Stimulated activated CD4-positive, alpha-beta T cell treated with anti-CD3 and anti-CD28 coated beads, Interleukin-2, amount 100 ng/mL, for 48 hours (primary cell): ENCODE data around the gene GIN1.
"Not testable (repeated sequence)": the region's sequence is repeated elsewhere in the genome, so short reads cannot be mapped to it uniquely, and the experiment has no call there.

Experiments used
- DNase-seq, 2 donors: peaks; one replicate each; pipeline ENCODE4 v3.0.0-alpha.2; 2020

GIN1 gene

GRCh38 chr5:103108086-103108485, 11.9 kb downstream of the GIN1 start:
- DNase-seq: no peak

- no peak for DNase-seq
These were observed 17.7 kb downstream of the GIN1 start for GRCh38 chr5:103102234-103102633.

GRCh38 chr5:103101079-103101750, 18.7 kb downstream of the GIN1 start:
- no peak for DNase-seq

- no peak for DNase-seq
These were observed 20.9 kb downstream of the GIN1 start for GRCh38 chr5:103098993-103099392.

- no peak for DNase-seq
These were observed 25.2 kb downstream of the GIN1 start for GRCh38 chr5:103094737-103095136.

- no peak for DNase-seq
These were observed 26.2 kb downstream of the GIN1 start for GRCh38 chr5:103093727-103094126.

DNA sequence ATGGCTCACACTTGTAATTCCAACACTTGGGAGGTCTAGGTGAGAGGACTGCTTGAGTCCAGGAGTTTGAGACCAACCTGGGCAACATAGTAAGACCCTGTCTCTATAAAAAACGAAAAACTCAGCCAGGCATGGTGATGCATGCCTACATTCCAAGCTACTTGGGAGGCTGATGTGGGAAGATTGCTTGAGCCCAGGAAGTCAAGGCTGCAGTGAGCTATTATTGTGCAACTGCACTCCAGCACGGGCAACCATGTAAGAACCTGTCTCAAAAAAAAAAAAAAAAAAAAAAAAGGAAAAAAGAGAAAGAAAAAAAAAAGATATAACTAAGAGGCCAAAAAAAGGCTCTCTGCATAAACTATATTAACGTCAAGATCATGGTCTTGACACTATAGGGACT, 27.3 kb downstream of the GIN1 start:
- DNase-seq: no peak

DNA sequence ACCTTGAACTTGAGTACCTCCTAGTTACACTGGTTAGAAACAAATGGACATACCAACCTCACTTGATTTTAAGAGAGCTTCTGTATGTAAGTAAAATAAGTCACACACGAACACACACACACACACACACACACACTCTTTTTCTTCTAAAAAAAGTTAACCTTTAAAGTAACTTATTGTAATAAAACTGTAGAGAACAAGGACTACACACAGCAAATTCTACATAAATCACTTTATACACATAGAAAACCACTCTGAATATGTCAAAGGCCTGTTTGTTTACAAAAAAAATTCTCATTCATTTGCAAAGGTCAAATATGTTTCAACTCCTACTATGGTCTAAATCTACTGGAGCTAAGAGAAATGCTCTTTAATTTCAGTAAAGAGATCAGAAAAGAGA, 29.1 kb downstream of the GIN1 start:
- DNase-seq: no peak

DNA sequence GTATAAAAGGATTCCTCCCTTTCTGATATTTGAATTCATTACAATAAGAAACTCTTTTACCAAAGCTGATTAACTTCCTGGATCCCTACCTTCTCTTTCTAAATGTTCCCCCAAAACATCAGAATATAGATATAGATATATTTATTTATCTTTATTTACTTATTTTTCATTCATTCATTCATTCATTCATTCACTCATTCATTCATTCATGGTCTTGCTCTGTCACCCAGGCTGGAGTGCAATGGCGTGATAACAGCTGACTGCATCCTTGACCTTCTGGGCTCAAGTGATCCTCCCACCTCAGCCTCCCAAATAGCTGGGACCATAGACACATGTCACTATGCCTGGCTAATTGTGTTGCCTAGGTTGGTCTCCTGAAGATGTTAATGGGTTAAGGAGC, 30.7 kb downstream of the GIN1 start:
- DNase-seq: no peak

DNA sequence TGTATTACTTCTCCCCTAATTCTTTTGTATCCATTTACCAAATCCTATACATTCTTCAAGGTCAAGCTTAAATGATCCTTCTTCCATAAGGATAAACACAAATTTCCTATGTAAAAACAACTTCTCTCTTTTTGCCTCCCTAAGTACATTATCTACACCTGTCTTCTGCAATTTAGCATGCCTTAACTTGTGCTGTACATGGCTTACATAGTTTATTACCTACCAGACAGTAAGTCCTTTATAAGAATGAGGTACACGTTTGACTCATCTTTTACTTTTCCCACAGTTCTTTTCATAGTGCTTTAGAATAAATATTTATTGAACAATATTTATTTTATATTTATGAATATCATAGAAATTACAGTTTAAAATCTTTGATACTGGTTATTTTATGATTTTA, 33.4 kb downstream of the GIN1 start:
- DNase-seq: no peak

- DNase-seq: no peak
These were observed 40.1 kb downstream of the GIN1 start for GRCh38 chr5:103079796-103080195.

DNA sequence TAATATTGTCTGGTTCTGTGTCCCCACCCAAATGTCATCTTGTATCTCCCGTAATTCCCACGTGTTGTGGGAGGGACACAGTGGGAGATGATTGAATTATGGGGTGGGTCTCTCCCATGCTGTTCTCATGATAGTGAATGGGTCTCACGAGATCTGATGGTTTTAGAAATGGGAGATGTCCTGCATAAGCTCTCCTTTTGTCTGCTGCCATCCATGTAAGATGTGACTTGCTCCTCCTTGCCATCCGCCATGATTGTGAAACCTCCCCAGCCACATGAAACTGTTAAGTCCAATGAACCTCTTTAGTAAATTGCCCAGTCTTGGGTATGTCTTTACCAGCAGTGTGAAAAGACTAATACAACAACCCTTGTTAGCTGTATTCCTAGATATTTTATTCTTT, 44.5 kb downstream of the GIN1 start:
- DNase-seq: no peak

- DNase-seq: not testable (repeated sequence)
These were observed 46.4 kb downstream of the GIN1 start for GRCh38 chr5:103073500-103073899.

DNA sequence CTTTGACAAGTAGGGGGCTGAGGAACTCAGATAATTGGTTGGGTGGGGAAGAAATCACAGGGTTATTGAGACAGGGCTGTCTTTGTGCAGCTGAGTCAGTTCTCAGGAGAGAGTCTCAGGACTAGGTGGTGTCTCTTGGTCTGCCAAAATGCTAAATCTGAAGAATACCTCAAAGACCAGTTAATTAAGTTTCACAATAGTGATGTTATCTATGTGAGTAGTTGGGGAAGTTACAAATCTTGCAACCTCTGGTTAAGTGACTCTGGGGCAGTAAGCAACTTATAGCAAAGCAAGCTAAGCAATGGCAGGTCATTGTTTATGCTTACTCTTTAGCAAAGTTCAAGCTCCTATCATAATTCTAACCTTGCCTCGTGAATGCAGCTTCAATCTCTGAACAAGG, 53.6 kb downstream of the GIN1 start:
- no peak for DNase-seq

GRCh38 chr5:103060424-103060954, 59.4 kb downstream of the GIN1 start:
- no peak for DNase-seq

- no peak for DNase-seq
These were observed 60.4 kb downstream of the GIN1 start for GRCh38 chr5:103059525-103059924.

DNA sequence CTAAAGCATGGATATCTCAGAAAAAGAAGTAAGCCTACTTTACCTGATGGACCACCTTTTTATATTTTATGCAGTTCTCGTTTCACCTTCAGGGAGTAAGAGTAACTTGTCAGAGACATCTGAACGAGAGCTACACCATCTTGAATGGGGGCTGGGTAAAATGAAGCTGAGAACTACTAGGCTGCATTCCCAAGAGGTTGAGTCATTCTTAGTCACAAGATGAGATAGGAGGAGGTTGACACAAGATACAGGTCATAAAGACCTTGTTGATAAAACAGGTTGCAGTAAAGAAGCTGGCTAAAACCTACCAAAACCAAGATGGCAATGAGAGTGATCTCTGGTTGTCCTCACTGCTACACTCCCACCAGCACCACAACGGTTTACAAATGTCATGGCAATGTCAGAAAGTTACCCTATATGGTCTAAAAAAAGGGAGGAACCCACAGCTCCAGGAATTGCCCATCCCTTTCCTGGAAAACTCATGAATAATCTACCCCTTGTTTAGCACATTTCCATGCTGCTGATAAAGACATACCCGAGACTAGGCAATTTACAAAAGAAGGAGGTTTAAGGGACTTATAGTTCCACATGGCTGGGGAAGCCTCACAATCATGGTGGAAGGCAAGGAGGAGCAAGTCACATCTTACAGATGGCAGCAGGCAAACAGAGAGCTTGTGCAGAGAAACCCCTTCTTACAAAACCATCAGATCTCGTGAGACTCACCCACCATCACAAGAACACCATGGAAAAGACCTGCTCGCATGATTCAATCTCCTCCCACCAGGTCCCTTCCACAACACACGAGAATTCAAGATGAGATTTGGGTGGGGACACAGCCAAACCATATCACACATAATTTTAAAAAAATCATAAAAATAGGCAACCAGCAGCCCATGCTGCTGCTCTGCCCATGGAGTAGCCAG, 62.5 kb downstream of the GIN1 start:
- DNase-seq: no peak

GRCh38 chr5:103046706-103047105, 73.2 kb downstream of the GIN1 start:
- DNase-seq: not testable (repeated sequence)

DNA sequence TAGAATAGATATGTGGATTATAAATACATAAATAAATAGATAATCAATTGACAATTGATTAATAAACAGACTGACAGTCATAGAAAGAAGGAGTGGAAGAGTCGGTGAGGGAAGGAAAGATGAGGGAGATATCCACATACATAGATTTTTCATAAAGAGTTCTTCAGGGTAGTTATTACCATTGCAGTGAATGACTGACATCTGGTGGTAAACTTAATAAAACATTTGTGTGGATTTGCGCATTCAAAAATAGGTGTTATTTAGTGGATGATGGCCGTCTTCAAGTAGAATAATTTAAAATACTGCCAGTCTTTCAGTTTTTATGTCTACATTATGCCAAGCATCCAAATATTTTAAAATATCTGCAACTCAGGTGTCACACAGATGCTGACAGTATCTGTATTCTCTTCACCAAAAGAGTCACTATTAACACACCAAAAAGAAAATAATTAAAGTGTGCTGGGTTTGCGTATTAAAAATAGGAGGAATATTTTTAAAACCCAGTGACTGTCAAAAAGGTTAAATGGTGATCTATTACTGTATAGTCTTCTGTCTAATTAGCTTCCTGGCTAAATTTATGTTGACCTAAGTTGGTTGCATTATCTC, 78.8 kb downstream of the GIN1 start:
- DNase-seq: no peak

DNA sequence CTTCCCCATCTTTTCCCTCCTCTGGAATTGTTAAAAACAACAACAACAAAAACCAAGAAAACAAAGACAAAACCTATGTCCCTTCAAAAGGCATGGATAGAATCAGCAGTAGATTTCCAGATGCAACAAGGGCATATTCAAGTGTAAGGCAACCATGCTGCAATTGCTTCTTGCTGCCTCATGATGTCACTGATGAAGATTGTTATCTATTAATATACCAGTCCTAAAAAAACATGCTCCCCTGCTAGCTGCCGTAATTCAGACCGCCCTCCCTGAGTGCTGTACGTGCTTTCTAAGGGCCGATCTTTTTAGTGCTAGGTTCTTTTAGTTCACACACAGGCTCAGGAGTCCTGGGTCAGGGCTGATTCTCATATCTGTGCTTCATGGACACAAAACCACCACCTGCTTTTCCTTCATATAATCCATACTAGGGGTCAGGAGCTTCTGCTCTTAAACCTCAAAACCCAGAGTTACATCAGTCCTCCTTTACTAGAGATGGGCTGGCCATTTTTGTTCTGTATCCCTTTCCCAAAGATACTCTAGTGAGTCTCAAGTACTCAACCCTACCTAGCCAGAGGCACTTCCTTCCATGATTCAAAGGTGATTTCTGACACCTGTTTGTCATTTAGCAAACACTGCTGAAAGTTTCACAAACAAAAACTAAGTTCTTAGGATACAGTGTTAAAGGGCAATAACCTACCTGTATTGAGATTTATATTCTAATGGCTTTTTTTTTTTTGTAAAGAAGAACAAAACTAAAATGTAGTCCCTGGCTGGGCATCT, 82.1 kb downstream of the GIN1 start:
- DNase-seq: no peak

DNA sequence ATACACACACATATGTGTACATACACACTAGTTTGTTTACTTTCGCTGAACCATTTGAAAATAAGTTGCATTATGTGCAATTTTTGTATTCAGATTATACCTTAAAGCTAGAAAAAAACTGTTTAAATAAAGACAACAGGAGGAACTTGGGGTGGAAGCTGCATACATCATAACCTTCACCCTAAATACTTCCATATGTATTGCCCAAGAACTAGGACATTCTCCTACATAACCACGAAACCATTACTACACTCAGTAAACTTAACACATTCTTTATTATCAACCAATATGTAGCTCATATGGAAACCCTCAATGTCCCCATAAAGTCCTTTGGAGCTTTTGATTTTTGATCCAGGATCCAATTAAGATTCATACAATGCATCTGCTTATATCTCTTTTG, 83.3 kb downstream of the GIN1 start:
- no peak for DNase-seq
